Suprapubic skin (tissue), 4 donors: Measurements from ENCODE around the gene TULP4. TPM values are rescaled to one million over a fixed set of nuclear protein-coding genes. Genes with fewer than 3 reads are reported as not detected.
"Not testable (repeated sequence)": the region's sequence is repeated elsewhere in the genome, so short reads cannot be mapped to it uniquely, and the experiment has no call there.

Source experiments
- DNase-seq, 2 donors: peaks; one replicate each; pipeline ENCODE4 v3.0.0-alpha.2; 2019; ENCODE audit warnings: low spot score in 2 of 2
- H3K27ac ChIP-seq: fragments of 200-600 bp; sonication (generic); one replicate; pipeline ENCODE4 v1.5.1; 2019
- H3K27me3 ChIP-seq: fragments of 200-600 bp; sonication (generic); one replicate; pipeline ENCODE4 v1.5.1; 2019
- H3K36me3 ChIP-seq: fragments of 200-600 bp; sonication (generic); one replicate; pipeline ENCODE4 v1.5.1; 2019
- H3K4me1 ChIP-seq: fragments of 200-600 bp; sonication (generic); one replicate; pipeline ENCODE4 v1.5.1; 2019
- H3K4me3 ChIP-seq: fragments of 200-600 bp; sonication (generic); one replicate; pipeline ENCODE4 v1.5.1; 2019; ENCODE audit warnings: mild to moderate bottlenecking
- H3K9me3 ChIP-seq: fragments of 200-600 bp; sonication (generic); one replicate; pipeline ENCODE4 v1.5.1; 2019
- EP300 ChIP-seq: sonication (generic); formaldehyde crosslinking; IDR thresholded peaks from one replicate; pipeline ENCODE4 v1.6.1; 2017; ENCODE audit warnings: antibody characterized with exemption
- POLR2A ChIP-seq, 2 donors: fragments of 450-650 bp; IDR thresholded peaks; one replicate each; pipeline ENCODE4 v1.6.1; 2017; ENCODE audit warnings: antibody characterized with exemption in 2 of 2, mild to moderate bottlenecking in 2 of 2, moderate library complexity in 2 of 2
- POLR2AphosphoS5 ChIP-seq, 3 donors: sonication (generic); formaldehyde crosslinking; IDR thresholded peaks; one replicate each; pipeline ENCODE4 v1.6.1; 2017; ENCODE audit warnings: antibody characterized with exemption in 3 of 3
- WGBS: methylation state at CpG from one replicate; pipeline ENCODE4 v1.1.5; 2018; 5-methylcytosine and 5-hydroxymethylcytosine counted together
- total RNA-seq, 4 donors: library from RNA; depleted of rRNA; stranded (reverse); fragments of >200 nt; gene quantifications; one replicate each; pipeline ENCODE4 v1.1.0, GENCODE V29; 2016
- TF ChIP-seq, protein P1 (sequence below), 2 donors: fragments of 200-600 bp in 1 of 2; fragments of 450-650 bp in 1 of 2; sonication (generic) in 1 of 2; IDR thresholded peaks; one replicate each; pipeline ENCODE4 v1.5.1; 2016 to 2019; ENCODE audit warnings: antibody characterized with exemption in 2 of 2, mild to moderate bottlenecking in 1 of 2, moderate library complexity in 1 of 2

TULP4 gene
- total RNA-seq, 4 donors from 2014 or later: 123 to 156 (median 132) TPM

DNA sequence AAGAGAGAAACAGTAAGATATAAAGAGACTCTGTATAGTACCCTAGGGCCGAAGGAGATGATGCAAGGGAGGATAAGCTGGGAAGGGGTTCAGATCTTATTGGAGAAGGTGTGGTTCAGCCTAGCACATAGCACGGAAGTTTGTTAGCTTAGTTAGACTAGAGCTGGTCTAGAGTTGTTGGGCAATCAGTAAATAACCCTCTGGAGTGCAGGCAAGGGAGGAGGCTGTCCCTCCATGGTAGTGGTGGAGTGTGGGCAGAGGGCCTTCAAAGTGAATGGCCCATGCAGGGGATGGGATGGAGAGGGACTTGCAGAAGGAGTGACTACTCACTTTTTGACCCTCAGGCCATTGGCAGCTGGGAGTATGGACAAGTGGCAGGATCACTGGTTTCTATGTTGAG lies 20.0 kb downstream of the TULP4 start:
- H3K27me3 ChIP-seq: no peaks in the 10 kb centered on the region
- TF ChIP-seq POLR2AphosphoS5 (IDR thresholded peaks at IDR 0.05): no peak
- no peak for TF ChIP-seq EP300
- TF ChIP-seq, protein P1, sequence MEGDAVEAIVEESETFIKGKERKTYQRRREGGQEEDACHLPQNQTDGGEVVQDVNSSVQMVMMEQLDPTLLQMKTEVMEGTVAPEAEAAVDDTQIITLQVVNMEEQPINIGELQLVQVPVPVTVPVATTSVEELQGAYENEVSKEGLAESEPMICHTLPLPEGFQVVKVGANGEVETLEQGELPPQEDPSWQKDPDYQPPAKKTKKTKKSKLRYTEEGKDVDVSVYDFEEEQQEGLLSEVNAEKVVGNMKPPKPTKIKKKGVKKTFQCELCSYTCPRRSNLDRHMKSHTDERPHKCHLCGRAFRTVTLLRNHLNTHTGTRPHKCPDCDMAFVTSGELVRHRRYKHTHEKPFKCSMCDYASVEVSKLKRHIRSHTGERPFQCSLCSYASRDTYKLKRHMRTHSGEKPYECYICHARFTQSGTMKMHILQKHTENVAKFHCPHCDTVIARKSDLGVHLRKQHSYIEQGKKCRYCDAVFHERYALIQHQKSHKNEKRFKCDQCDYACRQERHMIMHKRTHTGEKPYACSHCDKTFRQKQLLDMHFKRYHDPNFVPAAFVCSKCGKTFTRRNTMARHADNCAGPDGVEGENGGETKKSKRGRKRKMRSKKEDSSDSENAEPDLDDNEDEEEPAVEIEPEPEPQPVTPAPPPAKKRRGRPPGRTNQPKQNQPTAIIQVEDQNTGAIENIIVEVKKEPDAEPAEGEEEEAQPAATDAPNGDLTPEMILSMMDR (IDR thresholded peaks at IDR 0.05): no peak
- no peak for TF ChIP-seq POLR2A (IDR thresholded peaks at IDR 0.05)
- peaks cover 10% of the 10 kb centered on the region for H3K4me1 ChIP-seq
- WGBS: 89% methylated on average over 2 of the region's 2 CpGs
- H3K27ac ChIP-seq: no peak overlapping the region
- peaks cover 4% of the 10 kb centered on the region for H3K9me3 ChIP-seq
- no peaks in the 10 kb centered on the region for H3K36me3 ChIP-seq
- no peak overlapping the region for H3K4me3 ChIP-seq
- DNase-seq: no peak

DNA sequence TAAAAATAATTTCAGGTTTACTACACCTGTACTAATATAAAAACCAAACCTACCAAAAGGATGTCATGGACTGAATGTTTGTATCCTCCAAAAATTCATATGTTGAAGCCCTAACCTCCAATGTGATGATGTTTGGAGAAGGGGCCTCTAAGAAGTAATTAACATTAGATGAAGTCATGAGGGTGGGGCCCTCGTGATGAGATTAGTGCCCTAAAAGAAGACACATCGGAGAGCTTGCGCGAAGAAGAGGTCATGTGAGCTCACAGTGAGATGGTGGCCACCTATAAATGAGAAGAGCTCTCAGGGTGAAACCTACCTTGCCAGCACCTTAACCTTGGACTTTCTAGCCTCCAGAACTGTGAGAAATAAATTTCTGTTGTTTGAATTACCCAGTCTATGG lies 20.8 kb downstream of the TULP4 start:
- Histone ChIP-seq H3K27ac (no peak overlapping the region), H3K27me3 (no peaks in the 10 kb centered on the region), H3K4me3 (no peak overlapping the region), H3K9me3 (peaks cover 4% of the 10 kb centered on the region), H3K36me3 (no peaks in the 10 kb centered on the region), H3K4me1 (peaks cover 7% of the 10 kb centered on the region)
- 97% methylated on average over 4 of the region's 4 CpGs for WGBS
- DNase-seq: no peak
- no peak for TF ChIP-seq POLR2A (IDR thresholded peaks at IDR 0.05)
- TF ChIP-seq, protein P1 (IDR thresholded peaks at IDR 0.05): no peak
- TF ChIP-seq EP300: no peak
- no peak for TF ChIP-seq POLR2AphosphoS5 (IDR thresholded peaks at IDR 0.05)

DNA sequence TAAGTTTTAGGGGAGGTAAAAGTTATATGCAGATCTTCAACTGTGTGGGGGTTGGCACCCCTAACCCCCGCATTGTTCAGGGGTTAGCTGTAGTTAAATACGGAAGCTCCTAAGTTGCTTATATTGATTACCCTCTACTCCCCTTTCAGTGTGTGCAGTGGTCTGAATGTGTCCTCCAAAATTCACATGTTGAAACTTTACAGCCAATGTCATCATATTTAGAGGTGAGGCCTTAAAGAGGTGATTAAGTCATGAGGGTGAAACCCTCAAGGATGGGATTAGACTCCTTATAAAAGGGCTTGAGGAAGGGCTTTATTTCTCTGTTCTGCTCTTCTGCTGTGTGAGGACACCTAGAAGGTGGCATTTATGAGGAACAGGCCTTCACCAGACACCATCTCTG lies 22.3 kb downstream of the TULP4 start:
- Histone ChIP-seq H3K4me1 (no peaks in the 10 kb centered on the region), H3K36me3 (no peaks in the 10 kb centered on the region), H3K9me3 (peaks cover 4% of the 10 kb centered on the region), H3K27ac (no peak overlapping the region), H3K4me3 (no peak overlapping the region), H3K27me3 (no peaks in the 10 kb centered on the region)
- no peak for TF ChIP-seq POLR2A (IDR thresholded peaks at IDR 0.05)
- no peak for TF ChIP-seq EP300
- TF ChIP-seq, protein P1 (IDR thresholded peaks at IDR 0.05): no peak
- TF ChIP-seq POLR2AphosphoS5 (IDR thresholded peaks at IDR 0.05): no peak
- DNase-seq: no peak
- 98% methylated on average over 2 of the region's 2 CpGs for WGBS

DNA sequence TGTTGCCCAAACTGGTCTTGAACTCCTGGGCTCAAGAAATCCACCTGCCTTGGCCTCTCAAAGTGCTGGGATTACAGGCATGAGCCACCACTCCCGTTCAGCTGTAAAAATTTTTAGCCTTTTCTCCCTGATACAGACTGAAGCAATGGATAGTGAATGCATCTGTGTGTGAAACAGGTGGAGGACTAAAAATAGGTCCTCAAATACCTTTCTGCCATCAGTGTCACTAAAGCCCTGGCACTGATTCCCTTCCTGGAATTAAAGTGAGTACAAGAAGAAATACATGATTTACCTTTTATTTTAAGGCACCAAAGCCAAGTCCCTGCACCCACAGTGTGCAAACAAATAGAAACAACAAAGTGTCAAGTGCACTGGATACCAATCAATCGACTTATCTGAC lies 25.1 kb downstream of the TULP4 start:
- no peaks in the 10 kb centered on the region for H3K4me1 ChIP-seq
- peaks cover 5% of the 10 kb centered on the region for H3K36me3 ChIP-seq
- H3K4me3 ChIP-seq: no peak overlapping the region
- TF ChIP-seq POLR2A (IDR thresholded peaks at IDR 0.05) (no peak), POLR2AphosphoS5 (IDR thresholded peaks at IDR 0.05) (no peak), EP300 (no peak)
- TF ChIP-seq, protein P1 (IDR thresholded peaks at IDR 0.05): no peak
- 94% methylated on average over 2 of the region's 2 CpGs for WGBS
- H3K9me3 ChIP-seq: peaks cover 4% of the 10 kb centered on the region
- H3K27me3 ChIP-seq: no peaks in the 10 kb centered on the region
- no peak overlapping the region for H3K27ac ChIP-seq
- no peak for DNase-seq

DNA sequence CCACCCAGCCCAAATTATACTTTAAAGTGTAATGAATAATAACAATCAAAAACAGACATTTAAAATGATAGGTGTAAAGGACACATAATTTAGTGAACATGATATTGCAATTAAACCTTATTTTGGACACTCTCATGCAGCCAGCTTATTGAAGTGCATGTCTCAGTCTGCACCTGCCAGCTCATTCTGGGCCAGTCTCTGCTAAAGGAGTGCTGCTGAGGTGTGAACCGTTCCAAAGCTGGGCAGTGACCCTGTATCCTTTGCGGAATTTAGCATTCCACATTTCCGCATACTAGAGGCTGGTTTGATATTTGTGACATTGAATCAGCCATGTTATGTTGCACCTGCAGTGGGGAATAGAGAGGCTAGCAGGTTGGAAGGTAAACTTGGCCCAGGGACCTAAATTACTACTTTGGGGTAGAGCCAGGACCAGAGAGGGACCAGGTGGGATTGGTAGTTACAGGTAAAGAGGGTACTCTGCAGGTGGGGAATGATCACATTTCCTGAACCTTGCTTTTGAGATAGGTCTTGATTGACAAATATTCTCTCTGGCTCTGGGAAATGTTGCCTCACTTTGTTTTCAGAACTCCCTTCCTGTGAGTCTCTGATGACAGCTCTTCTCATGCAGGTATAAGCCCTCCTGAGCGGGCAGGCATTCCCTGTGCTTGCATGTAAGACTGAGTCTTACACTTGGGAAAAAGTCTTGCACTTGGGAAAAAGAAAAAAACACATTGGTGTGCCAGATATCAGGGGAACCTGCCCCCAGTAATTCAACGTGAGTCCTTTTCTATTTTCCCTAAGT lies 26.2 kb downstream of the TULP4 start:
- H3K27me3 ChIP-seq: no peaks in the 10 kb centered on the region
- no peaks in the 10 kb centered on the region for H3K4me1 ChIP-seq
- H3K4me3 ChIP-seq: no peak overlapping the region
- H3K9me3 ChIP-seq: no peaks in the 10 kb centered on the region
- no peak for TF ChIP-seq POLR2AphosphoS5 (IDR thresholded peaks at IDR 0.05)
- no peak for TF ChIP-seq POLR2A (IDR thresholded peaks at IDR 0.05)
- no peak for TF ChIP-seq EP300
- TF ChIP-seq, protein P1 (IDR thresholded peaks at IDR 0.05): no peak
- WGBS: 97% methylated on average over 5 of the region's 5 CpGs
- peaks cover 5% of the 10 kb centered on the region for H3K36me3 ChIP-seq
- DNase-seq: no peak
- H3K27ac ChIP-seq: no peak overlapping the region

DNA sequence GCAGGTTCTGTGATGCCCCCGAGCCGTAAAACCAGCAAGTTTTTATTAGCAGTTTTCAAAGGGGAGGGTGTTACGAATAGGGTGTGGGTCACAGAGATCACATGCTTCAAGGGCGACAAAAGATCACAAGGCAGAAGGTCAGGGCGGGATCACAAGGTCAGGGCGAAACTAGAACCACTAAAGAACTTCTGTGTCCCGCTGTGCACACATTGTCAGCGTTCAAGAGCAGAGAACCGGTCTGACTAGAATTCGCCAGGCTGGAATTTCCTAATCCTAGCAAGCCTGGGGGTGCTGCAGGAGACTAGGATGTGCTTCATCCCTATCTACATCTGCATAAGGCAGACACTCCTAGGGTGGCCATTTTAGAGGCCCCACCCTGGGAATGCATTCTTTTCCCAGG lies 26.9 kb downstream of the TULP4 start:
- H3K4me3 ChIP-seq, H3K27ac ChIP-seq, H3K4me1 ChIP-seq, H3K27me3 ChIP-seq, H3K36me3 ChIP-seq, H3K9me3 ChIP-seq, DNase-seq: not testable (repeated sequence)
- WGBS: 70% methylated on average over 10 of the region's 10 CpGs
